Vagina (tissue), 2 donors: ENCODE measurements around the gene KRTAP10-5.

ENCODE experiments used
- POLR2A ChIP-seq, 2 donors: fragments of 450-650 bp; IDR thresholded peaks; one replicate each; pipeline ENCODE4 v1.6.1; 2017; ENCODE audit warnings: antibody characterized with exemption in 2 of 2, mild to moderate bottlenecking in 2 of 2, moderate library complexity in 2 of 2
- POLR2AphosphoS5 ChIP-seq, 2 donors: sonication (generic); formaldehyde crosslinking; IDR thresholded peaks; one replicate each; pipeline ENCODE4 v1.9.0; 2017; ENCODE audit warnings: antibody characterized with exemption in 2 of 2, mild to moderate bottlenecking in 2 of 2, low read depth in 1 of 2; ENCODE audit not compliant: insufficient read depth in 1 of 2
- TF ChIP-seq, protein P1 (sequence below), 3 experiments: fragments of 450-650 bp in 2 of 3; fragments of 200-600 bp in 1 of 3; sonication (generic) in 1 of 3; IDR thresholded peaks; one replicate each; pipeline ENCODE4 v1.5.1; 2017 to 2019; ENCODE audit warnings: antibody characterized with exemption in 3 of 3, mild to moderate bottlenecking in 2 of 3, moderate library complexity in 2 of 3

DNA sequence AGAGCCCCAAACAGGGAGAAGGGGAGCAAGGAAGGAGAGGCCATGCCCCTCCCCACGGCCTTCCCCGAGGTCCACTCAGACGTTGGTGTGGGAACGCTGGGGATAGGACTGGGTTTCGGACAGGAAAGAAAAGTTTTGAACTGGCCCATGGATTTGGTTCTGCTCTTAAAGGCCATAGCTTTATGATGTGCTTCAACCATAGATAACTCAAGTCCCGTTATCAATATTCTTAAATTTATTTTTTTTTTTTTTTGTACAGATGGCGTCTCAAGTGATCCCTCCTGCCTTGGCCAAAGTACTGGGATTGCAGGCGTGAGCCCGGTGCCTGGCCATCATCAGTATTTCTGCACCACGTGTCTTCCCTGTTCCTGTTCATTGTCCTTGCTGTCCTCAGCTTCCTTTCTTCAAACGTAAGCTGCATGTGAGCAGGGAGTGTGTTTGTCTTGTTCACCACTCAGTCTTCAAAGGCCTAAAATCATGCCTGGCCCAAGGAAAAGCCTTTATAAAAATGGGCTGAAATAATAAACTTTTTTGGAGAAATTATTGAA, 39.6 kb downstream of the KRTAP10-5 start:
- TF ChIP-seq POLR2A (IDR thresholded peaks at IDR 0.05), result no peak
- TF ChIP-seq POLR2AphosphoS5 (IDR thresholded peaks at IDR 0.05; ENCODE audit: insufficient read depth in 1 of 2, low read depth in 1 of 2), result no peak
- TF ChIP-seq, protein P1, sequence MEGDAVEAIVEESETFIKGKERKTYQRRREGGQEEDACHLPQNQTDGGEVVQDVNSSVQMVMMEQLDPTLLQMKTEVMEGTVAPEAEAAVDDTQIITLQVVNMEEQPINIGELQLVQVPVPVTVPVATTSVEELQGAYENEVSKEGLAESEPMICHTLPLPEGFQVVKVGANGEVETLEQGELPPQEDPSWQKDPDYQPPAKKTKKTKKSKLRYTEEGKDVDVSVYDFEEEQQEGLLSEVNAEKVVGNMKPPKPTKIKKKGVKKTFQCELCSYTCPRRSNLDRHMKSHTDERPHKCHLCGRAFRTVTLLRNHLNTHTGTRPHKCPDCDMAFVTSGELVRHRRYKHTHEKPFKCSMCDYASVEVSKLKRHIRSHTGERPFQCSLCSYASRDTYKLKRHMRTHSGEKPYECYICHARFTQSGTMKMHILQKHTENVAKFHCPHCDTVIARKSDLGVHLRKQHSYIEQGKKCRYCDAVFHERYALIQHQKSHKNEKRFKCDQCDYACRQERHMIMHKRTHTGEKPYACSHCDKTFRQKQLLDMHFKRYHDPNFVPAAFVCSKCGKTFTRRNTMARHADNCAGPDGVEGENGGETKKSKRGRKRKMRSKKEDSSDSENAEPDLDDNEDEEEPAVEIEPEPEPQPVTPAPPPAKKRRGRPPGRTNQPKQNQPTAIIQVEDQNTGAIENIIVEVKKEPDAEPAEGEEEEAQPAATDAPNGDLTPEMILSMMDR (IDR thresholded peaks at IDR 0.05), result no peak
